Measurements from ENCODE around the gene UNC45A.
A peak's percentile ranks its signal among the peaks of the same experiment; 100 is the strongest.
"Not testable (repeated sequence)": the region's sequence is repeated elsewhere in the genome, so short reads cannot be mapped to it uniquely, and the experiment has no call there.

The UNC45A gene, protein sequence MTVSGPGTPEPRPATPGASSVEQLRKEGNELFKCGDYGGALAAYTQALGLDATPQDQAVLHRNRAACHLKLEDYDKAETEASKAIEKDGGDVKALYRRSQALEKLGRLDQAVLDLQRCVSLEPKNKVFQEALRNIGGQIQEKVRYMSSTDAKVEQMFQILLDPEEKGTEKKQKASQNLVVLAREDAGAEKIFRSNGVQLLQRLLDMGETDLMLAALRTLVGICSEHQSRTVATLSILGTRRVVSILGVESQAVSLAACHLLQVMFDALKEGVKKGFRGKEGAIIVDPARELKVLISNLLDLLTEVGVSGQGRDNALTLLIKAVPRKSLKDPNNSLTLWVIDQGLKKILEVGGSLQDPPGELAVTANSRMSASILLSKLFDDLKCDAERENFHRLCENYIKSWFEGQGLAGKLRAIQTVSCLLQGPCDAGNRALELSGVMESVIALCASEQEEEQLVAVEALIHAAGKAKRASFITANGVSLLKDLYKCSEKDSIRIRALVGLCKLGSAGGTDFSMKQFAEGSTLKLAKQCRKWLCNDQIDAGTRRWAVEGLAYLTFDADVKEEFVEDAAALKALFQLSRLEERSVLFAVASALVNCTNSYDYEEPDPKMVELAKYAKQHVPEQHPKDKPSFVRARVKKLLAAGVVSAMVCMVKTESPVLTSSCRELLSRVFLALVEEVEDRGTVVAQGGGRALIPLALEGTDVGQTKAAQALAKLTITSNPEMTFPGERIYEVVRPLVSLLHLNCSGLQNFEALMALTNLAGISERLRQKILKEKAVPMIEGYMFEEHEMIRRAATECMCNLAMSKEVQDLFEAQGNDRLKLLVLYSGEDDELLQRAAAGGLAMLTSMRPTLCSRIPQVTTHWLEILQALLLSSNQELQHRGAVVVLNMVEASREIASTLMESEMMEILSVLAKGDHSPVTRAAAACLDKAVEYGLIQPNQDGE

DNA sequence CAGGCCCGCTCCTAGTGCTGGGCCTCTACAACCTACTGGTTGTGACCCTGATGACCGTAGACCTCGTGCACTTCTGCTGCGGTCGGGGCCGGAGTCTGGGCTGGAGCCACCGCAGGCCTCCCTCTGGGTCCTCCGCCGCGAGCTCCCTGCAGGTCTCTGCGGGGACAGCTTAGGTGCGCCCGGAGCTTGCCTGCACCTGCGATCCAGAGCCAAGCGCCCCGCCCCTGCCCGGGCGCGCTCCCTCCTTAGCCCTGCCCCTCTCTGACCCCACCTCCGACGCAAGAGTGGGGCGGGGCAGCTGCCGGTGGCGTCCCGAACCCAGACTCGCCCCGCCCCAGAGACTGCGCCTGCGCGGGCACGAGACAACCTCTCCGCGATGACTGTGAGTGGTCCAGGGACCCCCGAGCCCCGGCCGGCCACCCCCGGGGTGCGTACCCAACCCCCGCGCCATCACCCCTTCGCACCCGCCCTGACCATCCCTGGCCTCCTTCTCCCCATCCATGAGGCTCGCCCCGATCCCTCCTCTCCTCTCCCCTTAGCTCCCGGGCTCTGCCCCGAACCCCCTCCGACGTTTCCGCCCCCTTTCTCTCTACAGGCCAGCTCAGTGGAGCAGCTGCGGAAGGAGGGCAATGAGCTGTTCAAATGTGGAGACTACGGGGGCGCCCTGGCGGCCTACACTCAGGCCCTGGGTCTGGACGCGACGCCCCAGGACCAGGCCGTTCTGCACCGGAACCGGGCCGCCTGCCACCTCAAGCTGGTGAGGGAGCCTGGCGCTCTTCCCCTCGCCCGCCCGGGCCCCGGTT, at the start of gene UNC45A:
Gene UNC45A (plus strand): TSS at position 337 of the 803 bp plus-strand sequence. CDS start 40 bp downstream, at position 377.
- DNase-seq = peak; percentile 91

DNA sequence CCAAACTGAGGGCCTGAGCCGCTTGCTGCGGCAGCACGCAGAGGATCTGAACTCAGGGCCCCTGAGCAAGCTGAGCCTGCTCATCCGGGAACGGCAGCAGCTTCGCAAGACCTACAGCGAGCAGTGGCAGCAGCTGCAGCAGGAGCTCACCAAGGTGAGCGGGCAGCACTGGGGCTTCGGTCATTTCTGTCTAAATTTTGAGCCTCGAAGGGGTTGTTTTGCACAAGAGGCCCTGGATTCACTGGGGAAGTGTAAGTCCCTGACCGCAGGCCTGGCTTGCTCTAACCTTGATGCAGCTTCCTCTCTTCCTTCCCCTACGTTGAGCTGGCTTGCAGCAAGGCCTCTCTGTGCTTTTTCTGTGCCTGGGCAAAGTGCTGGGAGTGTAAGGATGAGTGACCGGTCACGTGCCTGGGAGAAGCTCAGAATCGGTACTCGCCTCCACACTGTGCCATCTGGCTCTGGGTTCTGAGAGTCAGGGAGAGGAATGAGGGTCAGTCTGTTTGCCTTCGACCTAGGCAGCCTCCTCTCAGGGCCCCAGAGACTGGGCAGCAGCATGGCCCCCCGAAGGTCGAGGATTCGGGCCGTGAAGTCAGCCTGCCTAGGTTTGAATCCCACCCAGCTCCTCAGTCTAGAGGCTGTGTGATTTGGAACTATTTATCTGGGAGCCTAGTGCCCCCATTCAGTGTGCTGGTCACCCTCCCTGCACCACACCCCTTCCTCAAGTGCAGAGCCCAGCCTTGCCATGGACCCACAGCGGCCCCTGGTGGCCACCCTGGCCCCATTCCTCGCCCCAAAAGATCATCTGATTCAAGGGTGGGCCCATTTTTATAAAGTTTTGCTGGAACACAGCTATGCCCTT, 49.4 kb upstream of the UNC45A start:
- DNase-seq = peak; percentile 71

DNA sequence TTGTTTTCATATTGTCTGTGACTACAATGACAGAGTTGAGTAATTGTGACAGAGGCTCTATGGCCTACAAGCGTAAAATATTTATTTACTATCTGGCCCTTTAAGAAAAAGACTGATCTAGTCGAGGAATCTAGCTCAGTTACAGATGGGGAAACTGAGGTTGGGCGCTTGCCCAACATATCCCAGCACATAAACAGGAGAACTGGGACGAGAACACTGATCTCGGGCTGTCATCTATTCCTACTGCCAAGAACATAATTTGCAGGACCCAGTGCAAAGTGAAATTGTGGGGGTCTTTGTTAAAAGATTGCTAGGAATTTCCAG, 48.8 kb upstream of the UNC45A start:
- no peak for DNase-seq

- DNase-seq = no peak
Observed at GRCh38 chr15:90887037-90887481, 48.0 kb upstream of the UNC45A start.

- DNase-seq = no peak
Observed at GRCh38 chr15:90889313-90889730, 45.8 kb upstream of the UNC45A start.

GRCh38 chr15:90889736-90890456, 45.2 kb upstream of the UNC45A start:
- DNase-seq = no peak

GRCh38 chr15:90890839-90891238, 44.2 kb upstream of the UNC45A start:
- DNase-seq = no peak

DNA sequence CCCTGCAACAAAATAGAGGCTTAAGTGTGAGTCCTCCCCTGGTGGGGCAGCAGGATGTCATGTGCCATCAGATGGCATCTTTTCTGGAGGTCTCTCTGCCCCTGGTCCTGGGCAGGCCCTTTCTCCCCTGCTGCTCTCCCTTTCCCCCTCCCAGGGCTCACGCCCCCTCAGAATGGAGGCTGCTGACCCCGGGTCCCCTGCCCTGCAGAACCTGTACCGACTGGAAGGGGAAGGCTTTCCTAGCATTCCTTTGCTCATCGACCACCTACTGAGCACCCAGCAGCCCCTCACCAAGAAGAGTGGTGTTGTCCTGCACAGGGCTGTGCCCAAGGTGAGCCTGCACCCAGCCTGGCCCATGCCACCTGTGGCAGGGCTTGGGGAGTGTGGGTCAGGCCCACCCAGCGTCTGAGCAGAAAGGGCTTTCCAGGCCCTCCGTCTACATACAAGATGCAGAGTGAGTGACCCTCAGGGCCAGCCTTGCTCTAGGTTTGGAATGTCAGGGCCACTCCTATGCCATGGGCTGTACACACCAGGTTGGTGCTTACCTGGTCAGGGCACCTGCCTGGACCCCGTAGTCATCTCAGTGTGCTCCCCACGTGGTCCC, 43.6 kb upstream of the UNC45A start:
- no peak for DNase-seq

DNA sequence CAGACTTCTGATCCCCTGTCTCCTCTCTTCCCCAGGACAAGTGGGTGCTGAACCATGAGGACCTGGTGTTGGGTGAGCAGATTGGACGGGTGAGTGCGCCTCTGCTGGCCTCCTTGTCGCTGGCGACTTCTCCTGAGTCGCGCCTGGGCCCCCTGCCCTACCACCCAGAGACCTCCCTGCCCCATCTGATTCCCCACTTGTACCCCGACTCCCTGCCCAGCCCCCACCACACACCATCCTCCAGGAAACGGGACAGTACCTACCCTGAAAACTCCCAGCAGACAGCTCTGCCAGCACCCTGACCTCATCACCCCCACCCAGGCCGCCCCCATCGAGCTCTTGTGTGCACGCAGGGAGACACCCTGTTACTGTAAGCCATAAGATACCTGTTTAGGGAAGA, 43.1 kb upstream of the UNC45A start:
- DNase-seq = no peak

- no peak for DNase-seq
Observed at GRCh38 chr15:90892498-90893174, 42.4 kb upstream of the UNC45A start.

- no peak for DNase-seq
Observed at GRCh38 chr15:90893175-90894090, 41.7 kb upstream of the UNC45A start.

DNA sequence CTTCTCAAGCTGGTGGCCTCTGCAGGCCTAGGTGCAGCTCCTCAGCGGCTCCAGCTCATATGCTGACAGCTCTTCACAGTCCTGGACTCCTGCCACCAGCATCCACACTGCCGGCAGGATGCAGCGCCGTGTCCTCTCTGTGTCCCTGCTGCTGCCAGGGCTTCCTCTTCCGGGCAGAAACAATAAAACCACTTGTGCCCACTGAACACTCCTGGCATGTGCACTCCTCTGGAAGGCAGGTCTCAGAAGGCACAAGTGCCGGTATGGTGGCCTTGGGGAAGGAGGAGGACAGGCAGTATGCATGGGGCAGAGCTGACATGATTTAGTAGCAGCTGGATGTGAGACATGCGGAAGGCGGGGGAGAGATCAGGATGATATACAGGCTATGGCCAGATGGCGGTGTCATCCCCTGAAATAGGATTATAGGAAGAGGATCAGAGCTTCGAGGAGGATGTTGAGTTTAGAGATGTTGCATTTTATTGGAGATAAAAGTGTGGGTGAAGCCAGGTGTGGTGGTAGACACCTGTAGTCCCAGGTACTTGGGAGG, 39.4 kb upstream of the UNC45A start:
- no peak for DNase-seq

DNA sequence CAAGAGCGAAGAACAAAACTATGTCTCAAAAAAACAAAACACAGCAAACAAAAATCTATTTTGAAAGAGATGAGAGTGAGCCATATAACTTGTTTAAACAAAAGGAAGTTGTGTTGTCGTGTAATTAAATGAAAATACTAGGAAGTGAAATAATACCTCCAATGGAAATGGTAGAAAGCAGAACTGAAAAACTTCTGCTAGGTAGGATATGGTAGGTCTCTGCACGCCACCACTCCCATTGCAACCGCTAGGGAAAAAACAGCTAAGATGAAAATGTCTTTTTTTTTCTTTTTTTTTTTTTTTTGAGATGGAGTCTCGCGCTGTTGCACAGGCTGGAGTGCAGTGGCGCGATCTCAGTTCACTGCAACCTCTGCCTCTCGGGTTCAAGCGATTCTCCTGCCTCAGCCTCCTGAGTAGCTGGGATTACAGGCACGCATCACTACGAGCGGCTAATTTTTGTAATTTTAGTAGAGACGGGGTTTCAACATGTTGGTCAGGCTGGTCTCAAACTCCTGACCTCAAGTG, 37.9 kb upstream of the UNC45A start:
- DNase-seq = not testable (repeated sequence)

GRCh38 chr15:90901175-90902039, 33.7 kb upstream of the UNC45A start:
- no peak for DNase-seq

DNA sequence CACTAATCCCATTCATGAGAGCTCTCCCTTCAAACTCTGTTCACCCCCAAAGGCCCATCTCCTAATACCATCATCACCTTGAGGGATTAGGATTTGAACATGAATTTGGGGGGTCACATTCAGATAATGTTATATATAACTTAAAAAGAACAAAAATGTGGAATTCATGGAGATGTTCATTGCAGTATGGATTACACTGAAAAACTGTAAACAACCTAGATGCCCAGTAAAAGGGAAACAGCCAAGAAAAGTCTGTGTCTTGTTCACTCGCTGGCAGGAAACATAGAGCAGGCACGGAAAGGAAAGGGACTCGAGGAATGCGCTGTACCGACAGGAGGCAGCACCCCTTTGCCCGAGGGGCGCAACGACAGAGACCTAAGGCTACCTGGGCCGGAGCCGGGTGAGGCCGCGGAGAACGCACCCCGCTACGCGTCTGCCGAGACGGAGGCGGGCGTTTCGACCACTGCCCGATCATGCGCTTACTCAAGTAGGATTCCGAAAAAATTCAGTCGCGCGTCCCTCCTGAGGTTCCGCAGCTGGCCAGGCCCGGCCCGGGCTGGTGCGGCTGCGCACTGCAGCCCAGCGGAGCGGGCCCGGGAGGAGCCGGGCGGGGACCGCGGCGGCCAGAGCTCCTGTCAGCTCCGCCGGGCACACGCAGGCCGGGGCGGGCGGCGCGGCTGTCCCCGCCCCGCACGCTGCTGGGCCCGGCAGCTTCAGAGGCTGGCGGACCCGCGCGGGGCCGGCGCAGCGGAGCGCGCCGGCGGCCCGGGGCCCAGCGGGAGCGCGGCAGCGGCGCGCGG, 32.8 kb upstream of the UNC45A start:
- peak; percentile 68 for DNase-seq

Data from CD4-positive, alpha-beta T cell treated with Interleukin-4 for 4 hours (primary cell).